AG09309 (cell line): ENCODE data around the gene MLH3.

ENCODE experiments used
- DNase-seq: peaks from one replicate; pipeline ENCODE4 v3.0.0-alpha.2; 2010; ENCODE audit warnings: low read depth
- H3K4me3 ChIP-seq: 2 replicates; pipeline ENCODE4 v1.5.1; 2011; ENCODE audit warnings: mild to moderate bottlenecking, low read depth, low read length, moderate library complexity; ENCODE audit not compliant: control insufficient read depth
- CTCF ChIP-seq: IDR thresholded peaks from 2 replicates; pipeline ENCODE4 v1.5.1; 2011; ENCODE audit warnings: mild to moderate bottlenecking, low read depth, low read length, inconsistent platforms; ENCODE audit not compliant: insufficient read depth, control insufficient read depth; ENCODE audit errors: missing control alignments

MLH3 gene

DNA sequence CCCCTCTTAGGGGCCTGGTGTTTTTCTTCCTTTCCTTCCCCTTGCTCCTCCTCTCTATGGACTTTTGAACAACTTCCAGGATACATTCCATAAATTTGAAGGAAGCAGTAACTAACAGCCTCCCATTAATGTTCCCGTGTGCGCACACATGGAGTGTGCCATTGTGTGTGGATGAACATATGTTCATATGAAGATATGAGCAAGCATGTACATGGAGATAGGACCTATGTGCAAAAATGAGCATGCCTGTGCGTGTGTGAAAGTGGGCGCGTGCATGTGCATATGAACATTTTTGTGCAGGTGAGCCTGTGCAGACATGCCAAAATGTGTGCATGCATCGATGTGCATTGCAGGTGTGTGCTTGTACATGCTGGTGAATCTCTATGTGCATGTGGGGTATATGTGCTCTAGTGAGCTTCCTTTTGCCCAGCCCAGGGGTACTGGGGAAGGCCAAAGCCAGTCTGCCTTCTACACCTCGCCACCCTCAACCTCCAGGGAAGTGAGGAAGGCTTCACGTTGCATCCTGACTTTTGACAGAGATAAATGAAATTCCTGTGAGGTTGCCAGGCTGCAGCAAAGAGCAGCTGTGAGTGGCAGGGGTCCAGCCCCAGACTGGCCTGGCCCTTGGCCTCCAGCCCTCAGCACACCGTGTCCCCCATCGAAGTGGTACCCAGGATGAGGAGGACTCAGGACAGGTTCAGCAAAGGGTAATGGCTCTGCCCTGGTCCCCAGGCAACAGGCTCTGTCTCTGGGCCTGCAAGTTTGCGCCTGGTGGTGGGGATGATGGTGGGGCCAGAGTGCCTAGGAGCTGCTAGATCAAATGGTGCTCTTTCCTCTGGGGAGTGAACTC is 74.8 kb downstream of the MLH3 start:
- no peak for DNase-seq
- no peak overlapping the region for H3K4me3 ChIP-seq
- no peak for TF ChIP-seq CTCF

DNA sequence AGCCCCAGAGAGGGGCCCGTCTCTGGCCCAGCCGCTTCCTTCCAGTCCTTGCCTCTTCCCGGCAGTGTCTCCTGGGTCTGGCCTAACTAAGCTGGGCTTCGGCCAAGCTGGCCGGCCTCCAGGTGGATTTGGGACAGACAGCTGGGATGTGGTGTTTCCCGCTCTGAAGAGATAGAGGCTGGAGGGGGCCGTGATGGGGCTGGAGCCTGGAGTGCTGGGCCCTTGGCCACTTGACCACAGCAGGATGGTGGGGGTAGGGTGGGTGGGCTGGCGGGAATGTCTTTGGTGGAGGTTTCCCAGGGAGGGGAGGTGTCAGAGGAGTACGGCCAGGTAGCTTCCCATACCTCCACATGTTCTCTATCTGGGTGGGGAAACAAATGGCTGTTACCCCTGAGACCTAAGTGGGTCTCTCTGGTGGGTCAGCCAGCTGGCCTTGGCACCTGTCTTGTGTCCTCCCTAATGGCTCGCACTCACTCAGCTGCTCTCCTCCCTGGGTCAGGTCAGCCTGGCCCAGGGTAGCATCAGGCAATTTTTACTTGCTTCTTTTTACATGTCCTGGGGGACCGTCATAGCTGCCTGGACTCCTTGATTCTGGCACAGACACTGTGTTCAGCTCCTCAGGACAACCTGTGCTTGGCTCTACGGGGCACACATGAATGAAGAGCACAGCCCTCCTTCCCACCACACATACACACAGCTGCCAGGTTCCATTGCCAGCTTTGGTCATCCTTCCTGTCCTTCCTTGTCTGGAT is 76.0 kb downstream of the MLH3 start:
- H3K4me3 ChIP-seq = no peak overlapping the region
- TF ChIP-seq CTCF = no peak
- no peak for DNase-seq

- no peak overlapping the region for H3K4me3 ChIP-seq
- DNase-seq = no peak
- TF ChIP-seq CTCF = no peak
These were observed 76.8 kb downstream of the MLH3 start for GRCh38 chr14:74974364-74975058.

GRCh38 chr14:74973905-74974363 is 77.3 kb downstream of the MLH3 start:
- H3K4me3 ChIP-seq = no peak overlapping the region
- DNase-seq = no peak
- TF ChIP-seq CTCF = no peak

- no peak overlapping the region for H3K4me3 ChIP-seq
- no peak for TF ChIP-seq CTCF
- no peak for DNase-seq
These were observed 78.1 kb downstream of the MLH3 start for GRCh38 chr14:74973003-74973653.

GRCh38 chr14:74968811-74969210 is 82.5 kb downstream of the MLH3 start:
- DNase-seq = no peak
- TF ChIP-seq CTCF = no peak
- H3K4me3 ChIP-seq = no peak overlapping the region
